NT2/D1 (cell line): ENCODE results near the gene IL1F10.

Experiments used
- DNase-seq: peaks from one replicate; pipeline ENCODE4 v3.0.0-alpha.2; 2011; ENCODE audit warnings: low read depth, low spot score
- H3K27me3 ChIP-seq: 2 replicates; pipeline ENCODE4 v1.6.0; 2011; ENCODE audit warnings: mild to moderate bottlenecking; ENCODE audit not compliant: insufficient read length, insufficient read depth
- H3K36me3 ChIP-seq: 2 replicates; pipeline ENCODE4 v1.6.1; 2011; ENCODE audit warnings: mild to moderate bottlenecking, low read length, mixed read lengths; ENCODE audit not compliant: insufficient read depth, insufficient read length
- H3K4me1 ChIP-seq: 2 replicates; pipeline ENCODE4 v1.5.1; 2011; ENCODE audit not compliant: insufficient read depth, insufficient read length
- H3K4me3 ChIP-seq: 2 replicates; pipeline ENCODE4 v1.5.1; 2011; ENCODE audit warnings: low read depth; ENCODE audit not compliant: insufficient read length
- H3K9ac ChIP-seq: 2 replicates; pipeline ENCODE4 v1.6.0; 2011; ENCODE audit warnings: low read depth; ENCODE audit not compliant: insufficient read length
- H3K9me3 ChIP-seq: 2 replicates; pipeline ENCODE4 v1.5.1; 2011; ENCODE audit warnings: mild to moderate bottlenecking, low read length; ENCODE audit not compliant: insufficient read depth
- SUZ12 ChIP-seq: IDR thresholded peaks from 2 replicates; pipeline ENCODE4 v1.6.1; 2011; ENCODE audit not compliant: insufficient read length, insufficient read depth; ENCODE audit errors: extremely low read depth
- YY1 ChIP-seq: IDR thresholded peaks from 2 replicates; pipeline ENCODE4 v1.6.1; 2011; ENCODE audit not compliant: insufficient read length, insufficient read depth
- ZNF274 ChIP-seq: IDR thresholded peaks from 2 replicates; pipeline ENCODE4 v1.6.1; 2011; ENCODE audit warnings: mild to moderate bottlenecking, low read depth, low read length

The IL1F10 gene

GRCh38 chr2:113032737-113033136 is 35.0 kb upstream of the IL1F10 start:
- Histone ChIP-seq H3K9me3 (no peaks in the 10 kb centered on the region), H3K36me3 (no peaks in the 10 kb centered on the region), H3K9ac (no peak overlapping the region), H3K27me3 (no peaks in the 10 kb centered on the region), H3K4me3 (no peak overlapping the region), H3K4me1 (peaks cover 3% of the 10 kb centered on the region)
- no peak for DNase-seq
- TF ChIP-seq SUZ12 (no peak), ZNF274 (no peak), YY1 (no peak)

- no peak for DNase-seq
- Histone ChIP-seq H3K4me3 (no peak overlapping the region), H3K9ac (no peak overlapping the region), H3K36me3 (no peaks in the 10 kb centered on the region), H3K4me1 (no peaks in the 10 kb centered on the region), H3K9me3 (no peaks in the 10 kb centered on the region), H3K27me3 (no peaks in the 10 kb centered on the region)
- no peak for TF ChIP-seq ZNF274
- TF ChIP-seq SUZ12: no peak
- TF ChIP-seq YY1: no peak
Observed at GRCh38 chr2:113034016-113034415, 33.8 kb upstream of the IL1F10 start.

GRCh38 chr2:113036763-113037162 is 31.0 kb upstream of the IL1F10 start:
- Histone ChIP-seq H3K4me1 (no peaks in the 10 kb centered on the region), H3K9ac (no peak overlapping the region), H3K27me3 (no peaks in the 10 kb centered on the region), H3K9me3 (no peaks in the 10 kb centered on the region), H3K4me3 (no peak overlapping the region), H3K36me3 (no peaks in the 10 kb centered on the region)
- no peak for DNase-seq
- TF ChIP-seq ZNF274: no peak
- TF ChIP-seq SUZ12: no peak
- no peak for TF ChIP-seq YY1

- no peak for DNase-seq
- no peaks in the 10 kb centered on the region for H3K27me3 ChIP-seq
- H3K9me3 ChIP-seq: no peaks in the 10 kb centered on the region
- H3K36me3 ChIP-seq: no peaks in the 10 kb centered on the region
- no peak overlapping the region for H3K9ac ChIP-seq
- H3K4me1 ChIP-seq: no peaks in the 10 kb centered on the region
- TF ChIP-seq YY1 (no peak), ZNF274 (no peak), SUZ12 (no peak)
- no peak overlapping the region for H3K4me3 ChIP-seq
Observed at GRCh38 chr2:113038291-113038690, 29.5 kb upstream of the IL1F10 start.

GRCh38 chr2:113039158-113039557 is 28.6 kb upstream of the IL1F10 start:
- DNase-seq: no peak

DNA sequence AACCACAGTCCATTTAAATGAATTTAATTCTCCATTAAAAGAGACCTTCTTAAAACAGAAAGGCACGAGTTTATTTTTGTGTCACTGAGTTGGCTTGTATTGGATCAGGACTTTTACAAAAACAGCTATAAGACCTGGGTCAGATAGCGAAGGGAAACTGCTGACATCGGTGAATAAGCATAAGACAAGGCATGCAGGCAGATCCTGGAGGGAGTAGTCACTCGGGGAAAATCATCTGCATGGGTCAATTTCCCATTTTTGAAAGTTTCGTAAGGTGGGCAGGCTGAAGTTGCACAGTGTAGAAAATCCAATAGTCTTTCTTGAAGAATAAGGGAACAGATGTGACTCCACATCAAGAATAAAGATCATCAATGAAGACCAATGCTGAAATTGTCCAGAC is 28.1 kb upstream of the IL1F10 start:
- no peak overlapping the region for H3K9ac ChIP-seq
- H3K4me3 ChIP-seq: no peak overlapping the region
- DNase-seq: no peak
- H3K27me3 ChIP-seq: no peaks in the 10 kb centered on the region
- no peaks in the 10 kb centered on the region for H3K4me1 ChIP-seq
- H3K36me3 ChIP-seq: no peaks in the 10 kb centered on the region
- TF ChIP-seq YY1 (no peak), SUZ12 (no peak), ZNF274 (no peak)
- no peaks in the 10 kb centered on the region for H3K9me3 ChIP-seq

More at GRCh38 chr2:113039158-113039557, 28.6 kb upstream of the IL1F10 start:
- Histone ChIP-seq H3K4me3 (no peak overlapping the region), H3K4me1 (no peaks in the 10 kb centered on the region), H3K36me3 (no peaks in the 10 kb centered on the region), H3K9me3 (no peaks in the 10 kb centered on the region), H3K27me3 (no peaks in the 10 kb centered on the region), H3K9ac (no peak overlapping the region)
- TF ChIP-seq YY1 (no peak), ZNF274 (no peak), SUZ12 (no peak)

DNA sequence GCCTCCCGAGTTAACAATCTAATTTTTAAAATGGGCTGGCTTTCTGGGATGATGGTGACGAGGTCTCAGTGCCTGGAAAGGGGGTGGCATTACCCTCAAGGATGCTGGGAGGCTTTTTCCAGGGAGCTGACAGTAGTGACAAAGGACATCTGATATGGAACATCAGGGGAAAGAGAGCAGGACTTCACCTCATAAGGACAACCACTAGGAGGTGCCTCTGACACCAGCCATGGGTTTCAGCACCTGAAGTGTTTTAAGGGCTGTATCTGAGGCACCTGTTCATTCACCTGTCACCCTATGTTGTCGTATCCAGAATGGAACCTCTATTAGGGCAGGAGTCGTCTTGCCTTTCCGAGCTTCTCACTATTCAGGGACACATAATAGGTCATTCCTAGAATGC is 25.9 kb upstream of the IL1F10 start:
- TF ChIP-seq SUZ12 (no peak), YY1 (no peak), ZNF274 (no peak)
- no peak overlapping the region for H3K4me3 ChIP-seq
- no peaks in the 10 kb centered on the region for H3K9me3 ChIP-seq
- H3K27me3 ChIP-seq: no peaks in the 10 kb centered on the region
- no peak for DNase-seq
- no peaks in the 10 kb centered on the region for H3K4me1 ChIP-seq
- H3K36me3 ChIP-seq: no peaks in the 10 kb centered on the region
- no peak overlapping the region for H3K9ac ChIP-seq
